DLD1 (cell line): ENCODE data around the gene NOC4L.
"Not testable (repeated sequence)": the region's sequence is repeated elsewhere in the genome, so short reads cannot be mapped to it uniquely, and the experiment has no call there.

Experiments used
- in situ Hi-C: cut with HindIII; loops from 2 replicates; pipeline ENCODE4 v1.10.0; 2017; ENCODE audit warnings: low sequenced_read_pairs

Gene NOC4L

DNA sequence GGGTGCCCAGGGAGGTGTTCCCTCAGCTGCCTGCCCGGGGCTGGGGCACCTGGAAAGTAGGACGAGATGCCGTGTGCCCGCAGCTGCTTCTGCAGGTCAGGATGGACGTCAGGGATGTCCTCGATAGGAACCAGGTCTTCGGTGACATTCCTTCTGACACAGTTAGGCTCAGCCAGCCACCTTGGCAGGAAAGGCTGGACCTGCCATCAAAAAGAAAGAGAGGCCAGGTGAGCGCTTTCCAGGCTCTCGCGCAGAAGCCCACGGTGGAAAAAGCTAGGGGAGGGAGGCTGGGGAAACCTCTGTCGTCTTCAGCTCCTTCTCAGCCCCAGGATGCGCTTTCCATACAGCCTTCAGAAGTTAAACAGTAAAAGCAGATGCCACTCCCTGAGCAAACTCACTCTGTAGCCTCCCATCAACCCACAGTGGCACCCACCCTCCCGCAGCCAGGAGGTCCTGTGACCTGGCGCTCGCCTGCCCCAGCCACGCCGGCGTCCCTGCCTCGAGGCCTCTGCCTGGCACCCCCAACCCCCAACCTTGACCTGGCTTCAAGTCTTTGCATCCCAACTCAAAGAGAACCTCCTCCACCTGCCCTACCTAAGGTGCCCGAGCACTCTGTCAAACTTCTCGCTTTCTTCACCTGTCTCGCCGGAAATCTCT, 1.4 kb upstream of the NOC4L start:
- in situ Hi-C loops = no loop called here

DNA sequence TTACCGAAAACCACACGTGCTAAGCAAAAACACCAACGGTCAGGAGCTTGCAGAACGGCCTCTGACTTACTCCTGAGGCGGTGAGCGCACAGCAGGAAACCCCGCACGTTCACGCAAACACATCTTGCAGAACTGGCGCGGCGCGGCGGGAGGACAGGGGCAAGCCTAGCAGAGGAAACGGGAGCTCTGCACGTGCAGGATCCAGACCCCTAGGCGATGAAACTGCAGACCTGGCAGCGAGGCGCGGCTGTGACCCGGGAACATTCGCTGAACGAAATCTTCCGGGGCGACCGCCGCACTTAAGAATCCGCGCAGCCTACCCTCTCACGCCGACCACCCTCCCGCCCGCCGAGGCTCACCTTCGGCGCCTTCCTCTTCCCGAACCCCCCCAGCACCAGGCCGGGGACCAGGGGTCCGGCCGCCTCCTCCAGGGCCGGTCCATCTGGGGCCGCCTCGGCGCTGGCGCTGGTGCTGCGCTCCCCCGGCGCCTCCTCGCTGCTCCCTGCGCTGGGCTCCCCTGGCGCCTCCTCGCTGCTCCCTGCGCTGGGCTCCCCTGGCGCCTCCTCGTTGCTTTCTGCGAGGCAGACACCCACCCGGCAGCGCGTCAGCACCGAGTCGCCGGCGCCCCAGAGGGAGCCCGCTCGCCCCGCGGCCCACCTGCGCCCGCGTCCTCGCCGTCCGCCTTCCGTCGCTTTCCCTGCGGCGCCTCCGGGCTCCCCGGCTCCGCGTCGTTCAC, 753 bp upstream of the NOC4L start:
- in situ Hi-C loops = no loop called here

DNA sequence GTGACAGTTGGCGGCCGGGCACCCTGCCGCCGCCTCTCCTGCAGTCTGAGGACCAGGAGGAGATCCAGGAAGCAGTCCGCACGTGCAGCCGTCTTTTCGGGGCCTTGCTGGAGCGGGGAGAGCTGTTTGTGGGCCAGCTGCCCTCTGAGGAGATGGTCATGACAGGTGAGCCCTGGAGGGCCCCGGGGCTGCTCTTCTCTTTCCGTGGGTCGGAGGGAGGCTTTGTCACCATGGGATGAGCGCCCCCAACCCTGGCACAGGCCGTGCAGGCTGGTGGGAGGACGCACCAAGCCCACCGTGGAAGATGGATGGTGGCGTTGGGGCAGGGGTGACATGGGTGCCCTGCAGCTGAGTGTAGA, 532 bp downstream of the NOC4L start:
- in situ Hi-C loops = no loop called here

DNA sequence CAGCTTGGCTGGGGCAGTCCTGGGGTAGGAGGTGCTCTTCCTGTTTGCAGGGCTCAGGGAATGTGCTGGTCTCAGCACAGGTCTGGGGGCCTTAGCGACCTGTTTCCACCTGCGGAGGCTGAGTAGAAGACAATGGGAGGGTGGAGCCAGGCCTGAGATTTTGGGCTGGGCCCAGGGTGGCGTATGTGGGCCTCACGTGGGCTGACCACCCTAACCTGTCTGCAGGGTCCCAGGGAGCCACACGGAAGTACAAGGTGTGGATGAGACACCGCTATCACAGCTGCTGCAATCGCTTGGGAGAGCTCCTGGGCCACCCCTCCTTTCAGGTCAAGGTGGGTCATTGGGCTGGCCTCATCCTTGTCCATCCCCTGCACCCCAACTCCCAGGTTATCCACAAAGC, 1.1 kb downstream of the NOC4L start:
- in situ Hi-C loops = no loop called here

DNA sequence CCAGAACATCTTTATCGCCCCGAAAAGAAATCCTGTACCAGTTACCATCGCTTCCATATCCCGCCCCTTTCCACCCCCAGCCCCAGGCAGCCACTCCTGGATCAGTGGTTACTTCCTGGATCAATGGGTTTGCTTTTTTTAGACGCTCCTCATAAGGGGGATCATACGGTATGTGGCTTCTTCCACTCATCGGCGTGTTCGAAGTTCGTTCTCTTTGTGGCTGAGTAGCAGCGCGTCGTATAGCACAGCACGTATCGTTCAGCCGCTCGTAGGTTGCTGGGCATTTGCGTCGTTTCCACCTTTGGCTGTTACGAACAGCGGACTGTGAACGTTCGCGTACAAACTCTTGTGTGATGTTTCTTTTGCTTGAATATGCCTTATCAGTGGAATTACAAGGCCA, 1.8 kb downstream of the NOC4L start:
- in situ Hi-C loops = no loop called here

DNA sequence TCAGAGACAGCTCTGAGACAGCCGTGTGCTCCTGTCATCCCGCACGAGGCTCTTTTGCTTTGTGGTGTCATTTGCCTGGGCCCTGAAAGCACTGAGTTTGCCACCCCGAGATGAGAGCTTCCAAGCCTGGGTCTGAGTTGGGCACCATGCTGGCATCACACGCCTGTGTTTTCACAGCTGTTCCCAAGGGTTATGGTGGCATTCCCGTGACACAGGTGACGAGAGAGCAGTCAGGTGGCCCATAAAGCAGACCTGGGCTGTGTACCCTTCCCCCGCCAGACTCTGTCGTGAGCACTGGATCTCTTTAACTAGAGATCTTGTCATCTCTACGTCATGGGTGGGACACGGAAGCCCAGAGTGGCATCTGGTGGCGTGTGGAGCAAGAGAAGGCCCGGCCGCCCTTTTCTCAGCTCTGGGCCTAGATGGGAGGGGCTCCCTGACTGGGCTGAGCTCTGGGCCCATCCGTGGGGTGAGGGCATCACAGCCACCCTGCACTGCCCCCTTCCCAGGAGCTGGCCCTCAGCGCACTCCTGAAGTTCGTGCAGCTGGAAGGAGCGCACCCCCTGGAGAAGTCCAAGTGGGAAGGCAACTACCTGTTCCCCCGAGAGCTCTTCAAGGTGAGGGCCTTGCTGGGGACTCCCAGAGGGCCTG, 2.6 kb downstream of the NOC4L start:
- in situ Hi-C loops = no loop called here

DNA sequence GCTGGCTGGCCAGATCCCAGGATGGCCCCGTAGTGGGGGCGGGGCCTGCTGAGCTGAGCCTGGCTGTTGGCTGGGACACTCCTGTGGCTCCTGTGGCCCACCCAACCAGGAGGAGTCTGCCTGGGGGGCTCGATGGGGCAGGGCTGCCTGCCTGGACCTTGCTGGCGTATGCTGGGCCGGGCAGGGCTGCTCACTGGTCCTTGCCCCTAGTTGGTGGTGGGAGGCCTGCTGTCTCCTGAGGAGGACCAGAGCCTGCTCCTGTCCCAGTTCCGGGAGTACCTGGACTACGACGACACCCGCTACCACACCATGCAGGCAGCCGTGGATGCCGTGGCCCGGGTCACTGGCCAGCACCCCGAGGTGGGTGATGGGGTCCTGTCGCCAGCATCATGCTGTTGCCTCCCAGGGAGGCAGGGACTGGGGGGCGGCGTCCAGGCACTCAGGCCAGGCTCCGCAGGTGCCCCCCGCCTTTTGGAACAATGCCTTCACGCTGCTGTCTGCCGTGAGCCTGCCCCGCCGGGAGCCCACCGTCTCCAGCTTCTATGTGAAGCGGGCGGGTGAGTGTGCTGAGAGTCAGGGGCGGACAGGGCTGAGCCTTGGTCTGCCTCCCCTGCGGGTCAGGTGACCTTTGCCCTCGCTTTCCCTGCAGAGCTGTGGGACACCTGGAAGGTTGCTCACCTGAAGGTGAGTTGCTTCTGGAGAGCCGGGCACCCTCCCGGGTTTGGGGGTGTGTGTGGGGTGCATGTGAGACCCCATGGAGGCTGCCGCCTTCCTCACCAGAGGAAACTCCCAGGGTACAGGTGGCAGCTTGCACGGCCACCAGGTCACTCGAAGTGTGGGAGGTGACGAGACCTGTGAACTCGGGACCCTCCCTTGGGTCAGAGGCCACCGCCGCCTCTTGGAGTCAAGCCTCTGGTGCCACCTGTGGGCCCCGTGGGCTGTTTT, 3.4 kb downstream of the NOC4L start:
- in situ Hi-C loops = no loop called here

DNA sequence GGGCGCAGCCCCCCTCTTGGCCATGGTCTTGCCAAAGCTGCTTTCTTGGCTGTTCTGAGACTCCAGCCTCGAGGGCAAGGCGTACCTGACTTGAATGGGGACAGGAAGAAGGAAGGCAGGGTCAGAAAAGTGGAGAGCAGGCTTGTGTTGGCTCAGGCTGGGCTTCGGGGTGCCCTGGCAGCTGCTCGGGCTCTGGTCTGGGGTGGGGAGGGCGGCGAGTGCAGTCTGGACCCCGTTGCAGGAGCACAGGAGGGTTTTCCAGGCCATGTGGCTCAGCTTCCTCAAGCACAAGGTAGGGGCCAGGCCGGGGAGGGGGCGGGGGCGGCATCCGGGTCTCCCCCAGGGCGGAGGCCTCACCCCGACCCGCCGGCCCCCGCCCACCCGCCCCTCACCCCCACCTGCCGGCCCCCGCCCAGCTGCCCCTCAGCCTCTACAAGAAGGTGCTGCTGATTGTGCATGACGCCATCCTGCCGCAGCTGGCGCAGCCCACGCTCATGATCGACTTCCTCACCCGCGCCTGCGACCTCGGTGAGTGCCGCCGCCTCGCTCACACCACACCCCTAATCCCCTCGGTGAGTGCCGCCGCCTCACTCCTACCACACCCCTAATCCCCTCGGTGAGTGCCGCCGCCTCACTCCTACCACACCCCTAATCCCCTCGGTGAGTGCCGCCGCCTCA, 4.2 kb downstream of the NOC4L start:
- in situ Hi-C loops = no loop called here

DNA sequence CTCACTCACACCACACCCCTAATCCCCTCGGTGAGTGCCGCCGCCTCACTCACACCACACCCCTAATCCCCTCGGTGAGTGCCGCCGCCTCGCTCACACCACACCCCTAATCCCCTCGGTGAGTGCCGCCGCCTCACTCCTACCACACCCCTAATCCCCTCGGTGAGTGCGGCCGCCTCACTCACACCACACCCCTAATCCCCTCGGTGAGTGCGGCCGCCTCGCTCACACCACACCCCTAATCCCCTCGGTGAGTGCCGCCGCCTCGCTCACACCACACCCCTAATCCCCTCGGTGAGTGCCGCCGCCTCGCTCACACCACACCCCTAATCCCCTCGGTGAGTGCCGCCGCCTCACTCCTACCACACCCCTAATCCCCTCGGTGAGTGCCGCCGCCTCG, 5.3 kb downstream of the NOC4L start:
- in situ Hi-C loops = not testable (repeated sequence)

DNA sequence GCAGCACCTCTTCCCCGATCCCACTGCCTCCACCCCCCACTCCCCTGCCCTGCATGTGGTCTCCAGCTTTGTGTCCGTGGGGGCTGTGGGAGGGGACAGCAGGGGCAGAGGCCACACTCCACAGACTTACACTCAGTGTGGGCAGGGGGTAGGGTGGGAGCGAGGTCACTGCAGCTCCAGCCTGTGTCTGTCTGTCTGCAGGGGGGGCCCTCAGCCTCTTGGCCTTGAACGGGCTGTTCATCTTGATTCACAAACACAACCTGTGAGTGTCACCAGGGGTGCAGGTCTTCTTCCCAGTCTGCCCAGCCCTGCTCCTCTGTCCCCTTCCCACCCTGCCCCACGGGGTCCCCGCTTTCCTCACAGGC, 6.5 kb downstream of the NOC4L start:
- in situ Hi-C loops = no loop called here

DNA sequence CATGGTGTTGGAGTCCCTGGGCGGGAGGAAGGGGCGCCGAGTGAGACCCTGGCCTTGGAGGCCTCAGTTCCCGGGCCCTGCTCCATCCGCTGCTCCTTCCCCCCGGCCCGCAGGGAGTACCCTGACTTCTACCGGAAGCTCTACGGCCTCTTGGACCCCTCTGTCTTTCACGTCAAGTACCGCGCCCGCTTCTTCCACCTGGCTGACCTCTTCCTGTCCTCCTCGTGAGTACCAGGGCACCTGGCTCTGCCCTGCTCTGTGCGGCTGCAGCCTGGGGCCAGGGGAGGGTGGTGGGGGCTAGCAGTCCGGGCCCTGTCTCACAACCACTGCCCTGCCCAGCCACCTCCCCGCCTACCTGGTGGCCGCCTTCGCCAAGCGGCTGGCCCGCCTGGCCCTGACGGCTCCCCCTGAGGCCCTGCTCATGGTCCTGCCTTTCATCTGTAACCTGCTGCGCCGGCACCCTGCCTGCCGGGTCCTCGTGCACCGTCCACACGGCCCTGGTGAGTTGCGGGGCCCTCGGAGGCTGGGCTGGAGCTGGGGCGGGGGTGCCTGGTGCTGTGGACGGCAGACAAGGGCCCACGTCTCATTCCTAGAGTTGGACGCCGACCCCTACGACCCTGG, 7.0 kb downstream of the NOC4L start:
- in situ Hi-C loops = no loop called here

DNA sequence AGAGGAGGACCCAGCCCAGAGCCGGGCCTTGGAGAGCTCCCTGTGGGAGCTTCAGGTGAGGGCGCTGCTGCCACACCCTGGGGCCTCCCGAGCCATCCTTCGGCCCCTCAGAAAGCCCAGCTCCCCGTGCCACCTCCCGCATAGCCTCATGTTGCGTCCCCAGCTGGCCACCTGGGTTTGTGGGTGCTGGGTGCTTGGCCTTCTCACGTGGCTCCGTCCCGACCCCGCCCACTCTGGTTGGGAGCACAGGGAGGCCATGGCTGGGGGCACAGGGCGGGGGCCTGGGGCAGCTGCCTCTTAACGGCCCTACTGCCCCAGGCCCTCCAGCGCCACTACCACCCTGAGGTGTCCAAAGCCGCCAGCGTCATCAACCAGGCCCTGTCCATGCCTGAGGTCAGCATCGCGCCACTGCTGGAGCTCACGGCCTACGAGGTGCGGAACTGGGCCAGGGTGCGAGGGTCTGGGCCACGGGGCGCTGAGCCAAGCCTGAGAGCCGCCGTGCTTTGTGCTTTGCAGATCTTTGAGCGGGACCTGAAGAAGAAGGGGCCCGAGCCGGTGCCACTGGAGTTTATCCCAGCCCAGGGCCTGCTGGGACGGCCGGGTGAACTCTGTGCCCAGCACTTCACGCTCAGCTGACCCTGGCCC, 7.6 kb downstream of the NOC4L start:
- in situ Hi-C loops = no loop called here

DNA sequence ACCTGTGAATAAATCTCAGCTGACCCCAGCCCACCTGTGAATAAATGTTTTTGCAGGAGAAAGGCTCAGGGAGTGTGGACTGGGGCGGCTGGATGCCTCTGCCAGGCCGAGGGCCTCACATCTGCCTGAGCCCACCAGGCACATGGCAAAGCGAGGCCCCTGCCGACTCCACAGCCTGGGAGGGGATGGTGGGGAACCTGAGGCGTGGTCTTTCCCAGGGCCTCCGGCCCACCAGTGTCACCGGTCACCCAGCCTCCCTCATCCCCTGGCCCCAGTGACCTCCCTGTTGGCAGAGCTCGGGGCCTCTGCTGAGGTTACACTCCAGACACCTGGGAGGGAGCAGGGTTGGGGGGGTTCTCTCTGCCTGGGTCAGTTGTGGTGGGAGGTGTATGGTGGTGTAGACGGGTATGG, 8.2 kb downstream of the NOC4L start:
- in situ Hi-C loops = no loop called here

DNA sequence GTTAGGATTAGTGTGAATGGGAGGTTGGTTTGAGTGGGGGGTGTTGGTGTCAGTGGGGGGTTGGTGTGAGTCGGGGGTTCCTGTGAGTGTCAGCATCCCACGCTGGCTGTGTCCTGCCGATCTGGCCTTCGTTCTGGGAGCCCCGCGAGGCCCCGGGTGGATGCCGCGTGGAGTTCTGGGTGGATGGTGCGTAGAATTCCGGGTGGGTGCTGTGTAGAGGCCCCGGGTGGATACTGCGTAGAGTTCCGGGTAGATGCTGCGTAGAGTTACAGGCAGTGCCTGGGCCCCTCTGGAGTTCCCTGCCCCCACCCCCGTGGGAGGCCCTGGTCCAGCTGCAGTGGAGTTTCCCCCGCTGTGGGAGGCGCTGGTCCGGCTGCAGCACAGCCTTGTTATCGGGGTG, 8.7 kb downstream of the NOC4L start:
- in situ Hi-C loops = no loop called here

DNA sequence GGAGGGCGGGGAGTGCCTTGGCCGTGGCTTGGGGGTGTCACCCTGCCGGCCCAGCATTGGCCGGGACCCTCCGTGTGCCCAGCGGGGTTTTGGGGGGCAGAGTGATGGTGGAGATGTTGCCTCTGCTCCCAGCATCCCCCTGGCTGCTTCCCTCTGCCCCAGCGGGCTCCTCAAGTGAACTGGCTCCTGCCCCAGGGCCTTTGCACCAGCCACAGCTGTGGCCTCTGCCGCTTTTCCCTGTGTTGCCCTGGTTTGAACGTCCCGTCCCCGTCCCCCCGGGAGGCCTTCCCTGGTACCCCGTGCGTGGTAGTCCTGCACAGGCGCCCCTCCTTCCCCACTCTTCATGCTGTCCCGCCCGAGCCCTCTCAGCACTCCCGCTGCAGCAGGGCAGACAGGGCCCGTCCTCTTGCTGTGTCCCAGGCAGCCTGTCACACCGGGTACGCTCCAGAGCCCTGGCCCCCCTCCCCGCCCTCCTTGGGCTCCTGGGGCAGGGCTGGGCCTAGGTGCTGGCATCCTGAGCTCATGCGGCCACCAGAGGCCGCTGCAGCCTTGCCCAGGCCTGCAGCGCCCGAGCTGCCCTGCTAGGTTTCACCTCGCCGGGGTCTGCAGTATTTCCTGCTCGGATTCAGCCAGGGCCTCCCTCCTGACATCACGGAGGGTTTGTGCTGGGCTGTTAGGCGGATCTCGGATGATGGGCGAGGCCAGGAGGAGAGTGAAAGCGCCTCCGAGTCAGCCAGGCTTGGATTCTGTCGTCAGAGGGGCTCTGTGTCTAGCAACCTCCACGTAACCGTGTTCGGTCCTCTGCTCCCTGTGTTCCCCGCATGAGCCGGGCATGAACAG, 9.5 kb downstream of the NOC4L start:
- in situ Hi-C loops = no loop called here

DNA sequence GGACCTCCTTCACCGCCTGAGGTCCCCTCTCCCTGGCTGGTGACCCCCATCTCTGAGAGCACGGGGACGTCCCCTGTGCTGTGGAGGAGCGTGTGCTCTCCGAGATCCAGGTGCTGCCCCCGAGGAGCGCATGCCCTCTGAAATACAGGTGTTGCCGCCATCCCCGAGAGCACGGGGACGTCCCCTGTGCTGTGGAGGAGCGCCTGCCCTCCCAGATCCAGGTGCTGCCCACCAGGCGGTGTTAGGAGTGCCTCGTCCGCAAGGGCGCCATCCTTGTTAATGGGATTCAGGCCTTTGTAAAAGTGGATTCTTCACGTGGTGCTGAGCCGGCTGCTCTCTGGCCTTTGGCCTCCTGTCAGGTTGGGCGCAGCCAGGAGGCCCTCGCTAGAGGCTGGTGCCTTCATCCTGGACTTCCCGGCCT, 10.1 kb downstream of the NOC4L start:
- in situ Hi-C loops = no loop called here

DNA sequence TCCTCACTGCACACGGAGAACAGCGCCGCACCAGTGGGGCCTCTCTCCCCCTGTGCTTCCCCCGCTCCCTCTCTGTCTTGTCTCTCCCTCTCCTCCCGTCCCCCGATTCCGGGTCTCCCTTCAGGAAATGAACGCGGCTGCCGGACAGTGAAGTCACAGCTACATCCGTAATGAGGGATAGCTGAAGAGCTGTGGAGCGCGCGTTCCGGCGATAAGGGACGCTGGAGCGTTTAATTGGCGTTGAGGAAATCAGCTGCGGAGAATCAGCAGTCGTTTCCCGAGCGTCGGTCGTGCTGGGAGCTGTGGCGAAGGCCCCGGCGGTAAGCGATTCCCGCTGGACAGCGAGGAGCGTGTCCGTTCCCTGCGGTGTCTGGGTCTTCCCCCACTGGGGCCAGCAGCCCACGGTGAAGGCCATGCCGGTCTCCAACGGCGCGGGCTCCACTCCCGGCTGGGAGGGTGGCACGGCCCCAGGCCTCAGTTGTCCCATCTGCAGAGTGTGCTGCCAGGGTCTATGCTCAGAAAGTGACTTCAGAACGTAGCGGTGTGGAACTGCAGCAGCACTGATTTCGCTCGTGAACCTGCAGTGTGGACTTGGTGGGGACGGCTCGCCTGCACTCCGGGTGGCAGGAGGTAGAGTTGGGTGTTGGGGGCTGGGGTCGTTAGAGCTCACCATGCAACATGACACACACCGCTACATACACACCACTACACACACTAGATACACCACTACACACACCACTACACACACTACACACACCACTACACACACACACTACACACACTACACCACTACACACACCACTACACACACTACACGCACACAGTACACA, 10.9 kb downstream of the NOC4L start:
- in situ Hi-C loops = no loop called here
